ENCODE data around the gene IMPDH1. TPM values are rescaled to one million over a fixed set of nuclear protein-coding genes. Genes with fewer than 3 reads are reported as not detected.

Gene IMPDH1
- total RNA-seq, 1 experiment from 2014 or later = 57.1 TPM

DNA sequence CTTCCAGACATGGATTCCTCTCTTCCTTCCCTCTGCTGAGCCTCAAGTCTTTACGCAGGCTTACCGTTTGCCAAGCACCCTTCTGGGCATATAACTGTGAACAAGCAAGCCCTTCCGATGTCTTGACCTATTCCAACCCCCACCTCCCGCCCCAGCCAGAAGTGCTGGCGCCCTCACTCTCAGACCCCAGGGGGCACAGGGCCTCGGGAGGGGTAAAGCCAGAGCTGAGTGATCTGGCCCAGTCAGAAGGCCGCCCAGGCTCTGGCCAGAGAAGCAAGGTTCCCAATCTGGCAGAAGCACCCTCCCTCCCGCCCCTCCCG lies 49.5 kb downstream of the IMPDH1 start:
- CTCF ChIA-PET = interaction anchor here (0.7 kb wide), 1 partner anchor 29 kb away, joined by 3 read pairs; no protein-coding TSS in a partner anchor
- H3K27me3 Mint-ChIP-seq (ENCODE audit: unreplicated experiment) = peaks cover 96% of the 10 kb centered on the region
- peaks cover 8% of the 10 kb centered on the region for H3K36me3 Mint-ChIP-seq (ENCODE audit: insufficient read depth, unreplicated experiment)
- H3K27ac Mint-ChIP-seq (ENCODE audit: unreplicated experiment) = no peak overlapping the region
- H3K4me3 Mint-ChIP-seq (ENCODE audit: low read depth, unreplicated experiment) = no peak overlapping the region
- H3K4me1 Mint-ChIP-seq (ENCODE audit: low read depth, unreplicated experiment) = peaks cover 15% of the 10 kb centered on the region
- no peak for DNase-seq
- intact Hi-C loops (cut with micrococcal nuclease; ENCODE audit: unreplicated experiment) = no loop called here
- H3K9me3 Mint-ChIP-seq (ENCODE audit: low read depth, unreplicated experiment) = no peaks in the 10 kb centered on the region
- TF ChIP-seq, protein P1, sequence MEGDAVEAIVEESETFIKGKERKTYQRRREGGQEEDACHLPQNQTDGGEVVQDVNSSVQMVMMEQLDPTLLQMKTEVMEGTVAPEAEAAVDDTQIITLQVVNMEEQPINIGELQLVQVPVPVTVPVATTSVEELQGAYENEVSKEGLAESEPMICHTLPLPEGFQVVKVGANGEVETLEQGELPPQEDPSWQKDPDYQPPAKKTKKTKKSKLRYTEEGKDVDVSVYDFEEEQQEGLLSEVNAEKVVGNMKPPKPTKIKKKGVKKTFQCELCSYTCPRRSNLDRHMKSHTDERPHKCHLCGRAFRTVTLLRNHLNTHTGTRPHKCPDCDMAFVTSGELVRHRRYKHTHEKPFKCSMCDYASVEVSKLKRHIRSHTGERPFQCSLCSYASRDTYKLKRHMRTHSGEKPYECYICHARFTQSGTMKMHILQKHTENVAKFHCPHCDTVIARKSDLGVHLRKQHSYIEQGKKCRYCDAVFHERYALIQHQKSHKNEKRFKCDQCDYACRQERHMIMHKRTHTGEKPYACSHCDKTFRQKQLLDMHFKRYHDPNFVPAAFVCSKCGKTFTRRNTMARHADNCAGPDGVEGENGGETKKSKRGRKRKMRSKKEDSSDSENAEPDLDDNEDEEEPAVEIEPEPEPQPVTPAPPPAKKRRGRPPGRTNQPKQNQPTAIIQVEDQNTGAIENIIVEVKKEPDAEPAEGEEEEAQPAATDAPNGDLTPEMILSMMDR (IDR thresholded peaks at IDR 0.05; ENCODE audit: unreplicated experiment) = no peak
- no TSS peak for BruUV-seq (replicated peaks)

DNA sequence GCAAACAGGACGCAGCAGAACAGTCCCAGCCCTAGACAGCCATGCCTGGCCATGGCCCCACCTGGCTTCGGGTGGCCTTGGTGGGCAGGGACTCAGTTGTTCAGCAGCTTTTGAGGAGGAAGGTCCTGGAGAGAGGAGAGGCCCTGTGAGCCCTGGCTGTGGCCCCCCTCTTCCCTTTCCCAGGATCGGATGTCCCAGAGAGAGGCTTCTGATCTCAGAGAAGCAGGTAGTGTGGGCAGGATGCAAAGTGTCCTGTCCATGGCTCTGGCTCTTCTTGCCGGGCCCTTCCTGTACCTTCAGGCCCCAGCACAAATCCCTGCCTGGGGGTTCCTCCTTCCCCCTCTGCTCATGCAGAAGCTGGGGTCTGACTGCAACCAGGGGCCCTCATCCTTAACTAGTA lies 49.8 kb downstream of the IMPDH1 start:
- Mint-ChIP-seq H3K27ac (ENCODE audit: unreplicated experiment) (no peak overlapping the region), H3K4me1 (ENCODE audit: low read depth, unreplicated experiment) (peaks cover 15% of the 10 kb centered on the region), H3K36me3 (ENCODE audit: insufficient read depth, unreplicated experiment) (peaks cover 6% of the 10 kb centered on the region), H3K27me3 (ENCODE audit: unreplicated experiment) (peaks cover 96% of the 10 kb centered on the region), H3K9me3 (ENCODE audit: low read depth, unreplicated experiment) (no peaks in the 10 kb centered on the region), H3K4me3 (ENCODE audit: low read depth, unreplicated experiment) (no peak overlapping the region)
- no peak for DNase-seq
- CTCF ChIA-PET = no interaction called here
- intact Hi-C loops (cut with micrococcal nuclease; ENCODE audit: unreplicated experiment) = no loop called here
- TF ChIP-seq, protein P1 (IDR thresholded peaks at IDR 0.05; ENCODE audit: unreplicated experiment) = no peak
- BruUV-seq (replicated peaks) = no TSS peak

DNA sequence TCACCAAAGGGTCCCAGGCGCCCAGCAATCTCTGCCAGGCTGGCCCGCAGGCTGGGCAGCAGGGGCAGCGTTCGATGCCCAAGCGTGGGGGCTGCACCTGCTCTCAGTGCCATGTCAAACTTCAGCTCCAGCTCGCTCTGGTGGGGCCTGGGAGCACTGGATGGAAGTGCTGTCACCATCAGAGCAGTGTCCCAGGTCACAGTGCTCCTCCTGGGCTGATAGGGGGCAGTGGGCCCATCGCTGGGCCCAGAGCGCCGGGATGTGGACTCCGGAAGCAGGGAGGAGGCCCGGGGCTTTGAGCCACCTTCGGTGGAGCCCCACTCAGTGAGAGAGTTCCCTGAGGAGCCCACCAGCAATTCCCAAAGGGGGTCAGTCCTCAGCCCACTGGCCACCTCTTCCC lies 50.4 kb downstream of the IMPDH1 start:
- BruUV-seq (replicated peaks) = no TSS peak
- CTCF ChIA-PET = no interaction called here
- Mint-ChIP-seq H3K4me3 (ENCODE audit: low read depth, unreplicated experiment) (no peak overlapping the region), H3K36me3 (ENCODE audit: insufficient read depth, unreplicated experiment) (peaks cover 6% of the 10 kb centered on the region), H3K27ac (ENCODE audit: unreplicated experiment) (no peak overlapping the region), H3K9me3 (ENCODE audit: low read depth, unreplicated experiment) (no peaks in the 10 kb centered on the region), H3K4me1 (ENCODE audit: low read depth, unreplicated experiment) (peaks cover 15% of the 10 kb centered on the region), H3K27me3 (ENCODE audit: unreplicated experiment) (peaks cover 96% of the 10 kb centered on the region)
- intact Hi-C loops (cut with micrococcal nuclease; ENCODE audit: unreplicated experiment) = no loop called here
- TF ChIP-seq, protein P1 (IDR thresholded peaks at IDR 0.05; ENCODE audit: unreplicated experiment) = no peak
- DNase-seq = no peak

DNA sequence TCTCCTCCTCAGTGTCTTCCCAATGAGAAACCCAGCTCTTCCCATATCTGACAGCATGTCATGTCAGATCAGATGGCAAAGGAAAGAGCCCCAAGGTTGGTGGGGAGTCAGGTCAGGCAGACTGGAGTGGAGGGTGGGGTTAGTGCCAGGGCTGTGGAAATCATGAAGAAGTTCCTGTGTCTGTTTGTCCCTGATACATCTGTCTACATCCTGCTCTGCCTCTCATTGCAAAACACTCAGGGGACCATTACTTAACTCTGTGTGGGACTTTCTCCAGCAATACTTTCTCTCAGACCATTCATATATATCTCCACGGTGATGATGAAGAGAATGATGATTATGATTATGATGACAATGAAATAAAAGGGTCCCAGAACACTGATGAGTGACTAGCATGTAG lies 51.5 kb downstream of the IMPDH1 start:
- Mint-ChIP-seq H3K36me3 (ENCODE audit: insufficient read depth, unreplicated experiment) (peaks cover 6% of the 10 kb centered on the region), H3K9me3 (ENCODE audit: low read depth, unreplicated experiment) (no peaks in the 10 kb centered on the region), H3K27ac (ENCODE audit: unreplicated experiment) (no peak overlapping the region), H3K27me3 (ENCODE audit: unreplicated experiment) (peaks cover 96% of the 10 kb centered on the region), H3K4me1 (ENCODE audit: low read depth, unreplicated experiment) (peaks cover 15% of the 10 kb centered on the region), H3K4me3 (ENCODE audit: low read depth, unreplicated experiment) (no peak overlapping the region)
- intact Hi-C loops (cut with micrococcal nuclease; ENCODE audit: unreplicated experiment) = no loop called here
- BruUV-seq (replicated peaks) = no TSS peak
- DNase-seq = no peak
- CTCF ChIA-PET = no interaction called here
- TF ChIP-seq, protein P1 (IDR thresholded peaks at IDR 0.05; ENCODE audit: unreplicated experiment) = no peak
